GM23338 (cell line): Measurements from ENCODE around the gene S1PR1. TPM values are rescaled to one million over a fixed set of nuclear protein-coding genes. Genes with fewer than 3 reads are reported as not detected.
"Not testable (repeated sequence)": the region's sequence is repeated elsewhere in the genome, so short reads cannot be mapped to it uniquely, and the experiment has no call there.

Source experiments
- ATAC-seq: fragments of 200-7000 bp; cut with Tn5 transposase; 3 replicates; pipeline ENCODE4 v1.9.1; 2020
- DNase-seq: peaks from one replicate; pipeline ENCODE4 v3.0.0-alpha.2; 2015; ENCODE audit warnings: low spot score
- H2AFZ ChIP-seq: fragments of 200-600 bp; sonication (generic); 2 replicates; pipeline ENCODE4 v1.8.0; 2016; ENCODE audit warnings: antibody characterized with exemption, mild to moderate bottlenecking, moderate library complexity
- H3F3A ChIP-seq: fragments of 200-600 bp; sonication (generic); replicated peaks from 2 replicates; pipeline ENCODE4 v1.8.0; 2017; ENCODE audit warnings: antibody characterized with exemption, mixed run types, low read depth
- H3K27ac ChIP-seq: fragments of 200-600 bp; sonication (generic); 2 replicates; pipeline ENCODE4 v1.6.1; 2016; ENCODE audit warnings: low read depth
- H3K27me3 ChIP-seq: fragments of 200-600 bp; sonication (generic); 2 replicates; pipeline ENCODE4 v1.8.0; 2016; ENCODE audit warnings: mild to moderate bottlenecking, mixed run types, moderate library complexity; ENCODE audit not compliant: insufficient read depth
- H3K36me3 ChIP-seq: fragments of 200-600 bp; sonication (generic); 2 replicates; pipeline ENCODE4 v1.8.0; 2016; ENCODE audit warnings: mild to moderate bottlenecking; ENCODE audit not compliant: insufficient read depth
- H3K4me1 ChIP-seq: fragments of 200-600 bp; sonication (generic); 2 replicates; pipeline ENCODE4 v1.8.0; 2016; ENCODE audit warnings: mild to moderate bottlenecking, moderate library complexity; ENCODE audit not compliant: insufficient read depth
- H3K4me2 ChIP-seq: fragments of 200-600 bp; sonication (generic); 2 replicates; pipeline ENCODE4 v1.7.1; 2017; ENCODE audit warnings: mixed run types
- H3K4me3 ChIP-seq: fragments of 200-600 bp; sonication (generic); 2 replicates; pipeline ENCODE4 v1.6.1; 2016; ENCODE audit warnings: mixed run types
- H3K79me2 ChIP-seq: fragments of 200-600 bp; sonication (generic); replicated peaks from 2 replicates; pipeline ENCODE4 v1.8.0; 2017; ENCODE audit warnings: mild to moderate bottlenecking; ENCODE audit not compliant: insufficient read depth
- H3K9me2 ChIP-seq: fragments of 200-600 bp; sonication (generic); 2 replicates; pipeline ENCODE4 v1.8.0; 2017; ENCODE audit not compliant: insufficient read depth
- H4K20me1 ChIP-seq: fragments of 200-600 bp; sonication (generic); replicated peaks from 2 replicates; pipeline ENCODE4 v1.8.0; 2017; ENCODE audit warnings: mild to moderate bottlenecking; ENCODE audit not compliant: insufficient read depth
- H3K27ac Mint-ChIP-seq: 2 replicates; pipeline ENCODE4 v1.8.0; 2020; ENCODE audit warnings: inconsistent platforms, mild to moderate bottlenecking, moderate library complexity, mixed read lengths
- H3K27me3 Mint-ChIP-seq: 3 replicates; pipeline ENCODE4 v1.8.0; 2022; ENCODE audit warnings: low read depth, mild to moderate bottlenecking, moderate library complexity, mixed read lengths, inconsistent platforms; ENCODE audit not compliant: insufficient read depth, poor library complexity
- H3K36me3 Mint-ChIP-seq: 3 replicates; pipeline ENCODE4 v1.8.0; 2021; ENCODE audit warnings: low read depth, mild to moderate bottlenecking, inconsistent platforms, moderate library complexity, mixed read lengths
- H3K4me1 Mint-ChIP-seq: 3 replicates; pipeline ENCODE4 v1.8.0; 2020; ENCODE audit warnings: mild to moderate bottlenecking, inconsistent platforms, mixed read lengths
- H3K4me3 Mint-ChIP-seq: 3 replicates; pipeline ENCODE4 v1.8.0; 2021; ENCODE audit warnings: moderate library complexity, mild to moderate bottlenecking, inconsistent platforms, mixed read lengths
- H3K9me3 Mint-ChIP-seq: 3 replicates; pipeline ENCODE4 v1.8.0; 2020; ENCODE audit warnings: moderate library complexity, mild to moderate bottlenecking, inconsistent platforms, mixed read lengths
- CREB1 ChIP-seq: fragments of 250-450 bp; sonication (Bioruptor Pico); IDR thresholded peaks from 2 replicates; pipeline ENCODE4 v1.5.0; 2020; ENCODE audit warnings: low read depth, mild to moderate bottlenecking, moderate library complexity
- EZH2phosphoT487 ChIP-seq: fragments of 200-600 bp; sonication (generic); IDR thresholded peaks from one replicate; pipeline ENCODE4 v1.8.1; 2018; ENCODE audit warnings: antibody characterized with exemption; ENCODE audit not compliant: unreplicated experiment
- NANOG ChIP-seq: IDR thresholded peaks from 2 replicates; pipeline ENCODE4 v1.6.1; 2016; ENCODE audit warnings: antibody characterized with exemption, borderline replicate concordance
- POLR2AphosphoS5 ChIP-seq: IDR thresholded peaks from 2 replicates; pipeline ENCODE4 v1.6.1; 2016; ENCODE audit warnings: antibody characterized with exemption, low read depth
- ZNF114 ChIP-seq: fragments of 250-450 bp; sonication (Bioruptor Pico); IDR thresholded peaks from 2 replicates; pipeline ENCODE4 v1.5.0; 2020; ENCODE audit warnings: mild to moderate bottlenecking, moderate library complexity
- ZNF331 ChIP-seq: fragments of 250-450 bp; sonication (Bioruptor Pico); IDR thresholded peaks from 2 replicates; pipeline ENCODE4 v1.5.0; 2020; ENCODE audit warnings: low read depth, mild to moderate bottlenecking, moderate library complexity
- polyA plus RNA-seq: library from polyadenylated mRNA; unstranded; fragments of >200 nt; fragmentation: Nextera tagmentation; extraction: Ambion mirVana; gene quantifications from 2 replicates; pipeline ENCODE4 v1.2.1, GENCODE V29; 2016
- total RNA-seq: library from RNA; depleted of rRNA; stranded (reverse); fragments of >200 nt; shearing (Covaris generic); gene quantifications from 2 replicates; pipeline ENCODE4 v1.2.3, GENCODE V29; 2014
- TF ChIP-seq, protein P1 (sequence below): fragments of 250-450 bp; sonication (Bioruptor Pico); IDR thresholded peaks from 2 replicates; pipeline ENCODE4 v1.5.0; 2020; ENCODE audit warnings: mild to moderate bottlenecking, moderate library complexity
- TF ChIP-seq, protein P2 (sequence below): IDR thresholded peaks from 2 replicates; pipeline ENCODE4 v1.6.1; 2016; ENCODE audit warnings: antibody characterized with exemption

S1PR1 gene
- total and polyA plus RNA-seq, 2 experiments from 2014 or later, result 2.6 to 4.1 TPM

DNA sequence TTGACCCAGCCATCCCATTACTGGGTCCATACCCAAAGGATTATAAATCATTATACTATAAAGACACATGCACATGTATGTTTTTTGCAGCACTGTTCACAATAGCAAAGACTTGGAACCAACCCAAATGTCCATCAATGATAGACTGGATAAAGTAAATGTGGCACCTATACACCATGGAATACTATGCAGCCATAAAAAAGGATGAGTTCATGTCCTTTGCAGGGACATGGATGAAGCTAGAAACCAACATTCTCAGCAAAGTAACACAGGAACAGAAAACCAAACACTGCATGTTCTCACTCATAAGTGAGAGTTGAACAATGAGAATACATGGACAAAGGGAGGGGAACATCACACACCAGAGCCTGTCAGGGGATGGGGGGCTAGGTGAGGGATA lies 47.9 kb upstream of the S1PR1 start:
- not testable (repeated sequence) for H3K79me2 ChIP-seq, H3K4me2 ChIP-seq, H3K4me1 ChIP-seq, H3K27me3 ChIP-seq, H3K27ac Mint-ChIP-seq, H3K36me3 ChIP-seq, H3K27me3 Mint-ChIP-seq, ATAC-seq, H3F3A ChIP-seq, H3K9me2 ChIP-seq, DNase-seq, H4K20me1 ChIP-seq, H3K27ac ChIP-seq, H3K36me3 Mint-ChIP-seq, H3K4me3 Mint-ChIP-seq, H3K9me3 Mint-ChIP-seq, H2AFZ ChIP-seq, H3K4me1 Mint-ChIP-seq, H3K4me3 ChIP-seq

- H3K4me2 ChIP-seq, result no peak overlapping the region
- no peaks in the 10 kb centered on the region for H3K9me3 Mint-ChIP-seq
These were observed 46.4 kb upstream of the S1PR1 start for GRCh38 chr1:101190441-101190840.

DNA sequence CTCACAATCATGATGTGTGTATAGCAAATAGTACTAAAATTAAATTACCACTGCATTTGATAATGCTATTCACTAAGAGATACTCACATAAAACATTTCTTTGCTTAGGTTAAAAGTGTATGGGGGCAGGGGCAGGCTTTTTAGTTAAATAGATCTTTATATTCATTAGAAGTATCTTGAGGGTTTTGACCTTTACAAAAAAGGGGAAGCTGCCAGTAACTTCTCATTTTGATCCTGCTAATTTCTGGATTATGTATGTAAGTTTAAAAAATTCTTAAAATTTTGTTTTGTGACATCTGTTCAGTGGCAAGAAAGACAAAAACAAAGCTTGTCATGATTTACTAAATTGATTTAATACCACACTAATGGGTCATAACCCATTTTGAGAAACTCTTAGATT lies 45.8 kb upstream of the S1PR1 start:
- Histone ChIP-seq H3K4me2 (no peak overlapping the region), H3K79me2 (no peaks in the 10 kb centered on the region), H3K4me1 (no peaks in the 10 kb centered on the region), H3F3A (no peaks in the 10 kb centered on the region), H3K4me3 (no peak overlapping the region), H4K20me1 (no peaks in the 10 kb centered on the region), H3K9me2 (no peaks in the 10 kb centered on the region), H2AFZ (0 out of 2 replicates have a peak overlapping the region, but pooled peaks have one; percentile 1), H3K36me3 (no peaks in the 10 kb centered on the region), H3K27ac (no peak overlapping the region), H3K27me3 (no peaks in the 10 kb centered on the region)
- Mint-ChIP-seq H3K36me3 (no peaks in the 10 kb centered on the region), H3K4me1 (no peaks in the 10 kb centered on the region; the same call in 2 of the 3 replicates), H3K4me3 (no peak overlapping the region), H3K27me3 (peaks cover 2% of the 10 kb centered on the region), H3K27ac (no peak overlapping the region), H3K9me3 (no peaks in the 10 kb centered on the region)
- no peak for ATAC-seq
- DNase-seq, result no peak
- TF ChIP-seq POLR2AphosphoS5 (no peak), ZNF114 (CRISPR knock-in tag) (no peak), NANOG (no peak), CREB1 (no peak), ZNF331 (no peak), EZH2phosphoT487 (no peak)
- TF ChIP-seq, protein P1, sequence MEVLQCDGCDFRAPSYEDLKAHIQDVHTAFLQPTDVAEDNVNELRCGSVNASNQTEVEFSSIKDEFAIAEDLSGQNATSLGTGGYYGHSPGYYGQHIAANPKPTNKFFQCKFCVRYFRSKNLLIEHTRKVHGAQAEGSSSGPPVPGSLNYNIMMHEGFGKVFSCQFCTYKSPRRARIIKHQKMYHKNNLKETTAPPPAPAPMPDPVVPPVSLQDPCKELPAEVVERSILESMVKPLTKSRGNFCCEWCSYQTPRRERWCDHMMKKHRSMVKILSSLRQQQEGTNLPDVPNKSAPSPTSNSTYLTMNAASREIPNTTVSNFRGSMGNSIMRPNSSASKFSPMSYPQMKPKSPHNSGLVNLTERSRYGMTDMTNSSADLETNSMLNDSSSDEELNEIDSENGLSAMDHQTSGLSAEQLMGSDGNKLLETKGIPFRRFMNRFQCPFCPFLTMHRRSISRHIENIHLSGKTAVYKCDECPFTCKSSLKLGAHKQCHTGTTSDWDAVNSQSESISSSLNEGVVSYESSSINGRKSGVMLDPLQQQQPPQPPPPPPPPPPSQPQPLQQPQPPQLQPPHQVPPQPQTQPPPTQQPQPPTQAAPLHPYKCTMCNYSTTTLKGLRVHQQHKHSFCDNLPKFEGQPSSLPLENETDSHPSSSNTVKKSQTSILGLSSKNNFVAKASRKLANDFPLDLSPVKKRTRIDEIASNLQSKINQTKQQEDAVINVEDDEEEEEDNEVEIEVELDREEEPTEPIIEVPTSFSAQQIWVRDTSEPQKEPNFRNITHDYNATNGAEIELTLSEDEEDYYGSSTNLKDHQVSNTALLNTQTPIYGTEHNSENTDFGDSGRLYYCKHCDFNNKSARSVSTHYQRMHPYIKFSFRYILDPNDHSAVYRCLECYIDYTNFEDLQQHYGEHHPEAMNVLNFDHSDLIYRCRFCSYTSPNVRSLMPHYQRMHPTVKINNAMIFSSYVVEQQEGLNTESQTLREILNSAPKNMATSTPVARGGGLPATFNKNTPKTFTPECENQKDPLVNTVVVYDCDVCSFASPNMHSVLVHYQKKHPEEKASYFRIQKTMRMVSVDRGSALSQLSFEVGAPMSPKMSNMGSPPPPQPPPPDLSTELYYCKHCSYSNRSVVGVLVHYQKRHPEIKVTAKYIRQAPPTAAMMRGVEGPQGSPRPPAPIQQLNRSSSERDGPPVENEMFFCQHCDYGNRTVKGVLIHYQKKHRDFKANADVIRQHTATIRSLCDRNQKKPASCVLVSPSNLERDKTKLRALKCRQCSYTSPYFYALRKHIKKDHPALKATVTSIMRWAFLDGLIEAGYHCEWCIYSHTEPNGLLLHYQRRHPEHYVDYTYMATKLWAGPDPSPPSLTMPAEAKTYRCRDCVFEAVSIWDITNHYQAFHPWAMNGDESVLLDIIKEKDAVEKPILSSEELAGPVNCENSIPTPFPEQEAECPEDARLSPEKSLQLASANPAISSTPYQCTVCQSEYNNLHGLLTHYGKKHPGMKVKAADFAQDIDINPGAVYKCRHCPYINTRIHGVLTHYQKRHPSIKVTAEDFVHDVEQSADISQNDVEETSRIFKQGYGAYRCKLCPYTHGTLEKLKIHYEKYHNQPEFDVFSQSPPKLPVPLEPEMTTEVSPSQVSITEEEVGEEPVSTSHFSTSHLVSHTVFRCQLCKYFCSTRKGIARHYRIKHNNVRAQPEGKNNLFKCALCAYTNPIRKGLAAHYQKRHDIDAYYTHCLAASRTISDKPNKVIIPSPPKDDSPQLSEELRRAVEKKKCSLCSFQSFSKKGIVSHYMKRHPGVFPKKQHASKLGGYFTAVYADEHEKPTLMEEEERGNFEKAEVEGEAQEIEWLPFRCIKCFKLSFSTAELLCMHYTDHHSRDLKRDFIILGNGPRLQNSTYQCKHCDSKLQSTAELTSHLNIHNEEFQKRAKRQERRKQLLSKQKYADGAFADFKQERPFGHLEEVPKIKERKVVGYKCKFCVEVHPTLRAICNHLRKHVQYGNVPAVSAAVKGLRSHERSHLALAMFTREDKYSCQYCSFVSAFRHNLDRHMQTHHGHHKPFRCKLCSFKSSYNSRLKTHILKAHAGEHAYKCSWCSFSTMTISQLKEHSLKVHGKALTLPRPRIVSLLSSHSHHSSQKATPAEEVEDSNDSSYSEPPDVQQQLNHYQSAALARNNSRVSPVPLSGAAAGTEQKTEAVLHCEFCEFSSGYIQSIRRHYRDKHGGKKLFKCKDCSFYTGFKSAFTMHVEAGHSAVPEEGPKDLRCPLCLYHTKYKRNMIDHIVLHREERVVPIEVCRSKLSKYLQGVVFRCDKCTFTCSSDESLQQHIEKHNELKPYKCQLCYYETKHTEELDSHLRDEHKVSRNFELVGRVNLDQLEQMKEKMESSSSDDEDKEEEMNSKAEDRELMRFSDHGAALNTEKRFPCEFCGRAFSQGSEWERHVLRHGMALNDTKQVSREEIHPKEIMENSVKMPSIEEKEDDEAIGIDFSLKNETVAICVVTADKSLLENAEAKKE, result no peak

More at GRCh38 chr1:101190441-101190840, 46.4 kb upstream of the S1PR1 start:
- Mint-ChIP-seq H3K4me1 (no peaks in the 10 kb centered on the region; the same call in 2 of the 3 replicates), H3K4me3 (no peak overlapping the region), H3K36me3 (no peaks in the 10 kb centered on the region), H3K27me3 (peaks cover 2% of the 10 kb centered on the region), H3K27ac (no peak overlapping the region)
- Histone ChIP-seq H4K20me1 (no peaks in the 10 kb centered on the region), H3F3A (no peaks in the 10 kb centered on the region), H3K27me3 (no peaks in the 10 kb centered on the region), H2AFZ (peak overlapping the region; percentile 59; the same call in 1 of the 2 replicates), H3K27ac (no peak overlapping the region), H3K36me3 (no peaks in the 10 kb centered on the region), H3K4me3 (no peak overlapping the region), H3K79me2 (no peaks in the 10 kb centered on the region), H3K9me2 (no peaks in the 10 kb centered on the region), H3K4me1 (no peaks in the 10 kb centered on the region)
- ATAC-seq, result no peak
- no peak for DNase-seq
- TF ChIP-seq, protein P2, sequence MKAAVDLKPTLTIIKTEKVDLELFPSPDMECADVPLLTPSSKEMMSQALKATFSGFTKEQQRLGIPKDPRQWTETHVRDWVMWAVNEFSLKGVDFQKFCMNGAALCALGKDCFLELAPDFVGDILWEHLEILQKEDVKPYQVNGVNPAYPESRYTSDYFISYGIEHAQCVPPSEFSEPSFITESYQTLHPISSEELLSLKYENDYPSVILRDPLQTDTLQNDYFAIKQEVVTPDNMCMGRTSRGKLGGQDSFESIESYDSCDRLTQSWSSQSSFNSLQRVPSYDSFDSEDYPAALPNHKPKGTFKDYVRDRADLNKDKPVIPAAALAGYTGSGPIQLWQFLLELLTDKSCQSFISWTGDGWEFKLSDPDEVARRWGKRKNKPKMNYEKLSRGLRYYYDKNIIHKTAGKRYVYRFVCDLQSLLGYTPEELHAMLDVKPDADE, result no peak
